Measurements from ENCODE around the gene SUMF2.
"Not testable (repeated sequence)": the region's sequence is repeated elsewhere in the genome, so short reads cannot be mapped to it uniquely, and the experiment has no call there.

The SUMF2 gene

GRCh38 chr7:56106108-56107073, 42.3 kb downstream of the SUMF2 start, which contains the start of gene CHCHD2:
Gene CHCHD2, minus strand, starts transcription at chr7:56106476. Its CDS starts 63 bp downstream, at chr7:56106413.
- DNase-seq (ENCODE audit: low spot score): peak; percentile 98

GRCh38 chr7:56107954-56108258, 43.8 kb downstream of the SUMF2 start:
- DNase-seq (ENCODE audit: low spot score): no peak

- DNase-seq (ENCODE audit: low spot score): no peak
Measured at GRCh38 chr7:56110611-56111010, 46.5 kb downstream of the SUMF2 start.

GRCh38 chr7:56112244-56112643, 48.2 kb downstream of the SUMF2 start:
- DNase-seq (ENCODE audit: low spot score): not testable (repeated sequence)

- DNase-seq (ENCODE audit: low spot score): no peak
Measured at GRCh38 chr7:56115852-56116538, 51.9 kb downstream of the SUMF2 start, which contains the start of gene NUPR2. Gene NUPR2, minus strand, starts transcription at chr7:56116417. Its CDS starts 103 bp downstream, at chr7:56116314.

GRCh38 chr7:56121440-56121839, 57.4 kb downstream of the SUMF2 start:
- no peak for DNase-seq (ENCODE audit: low spot score)

- no peak for DNase-seq (ENCODE audit: low spot score)
Measured at GRCh38 chr7:56124981-56125380, 60.9 kb downstream of the SUMF2 start.

GRCh38 chr7:56125831-56126230, 61.7 kb downstream of the SUMF2 start:
- DNase-seq (ENCODE audit: low spot score): no peak

GRCh38 chr7:56127241-56127975, 63.3 kb downstream of the SUMF2 start:
- no peak for DNase-seq (ENCODE audit: low spot score)

Data from activated CD4-positive, alpha-beta T cell treated with anti-CD3 and anti-CD28 coated beads, Interleukin-2, Interleukin-4, amounts not matched to agents 100 ng/mL and 50 ng/mL, durations not matched to agents 16 hours and 8 hours (primary cell).